ENCODE measurements around the gene UCN3. TPM values are rescaled to one million over a fixed set of nuclear protein-coding genes. Genes with fewer than 3 reads are reported as not detected.

UCN3 gene
- total and polyA plus RNA-seq, 2 experiments from 2014 or later: not detected

DNA sequence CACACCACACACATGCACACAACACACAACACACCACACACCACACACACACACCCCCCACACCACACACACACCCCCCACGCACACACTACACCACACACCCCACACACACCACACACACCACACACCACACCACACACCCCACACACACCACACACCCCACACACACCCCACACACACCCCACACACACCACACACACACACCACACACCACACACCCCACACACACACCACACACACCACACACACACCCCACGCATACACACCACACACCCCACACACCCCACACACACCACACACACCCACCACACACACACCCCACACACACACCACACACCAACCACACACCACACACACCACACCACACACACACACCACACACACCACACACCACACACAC is 16.4 kb downstream of the UCN3 start:
- TF ChIP-seq, protein P1, sequence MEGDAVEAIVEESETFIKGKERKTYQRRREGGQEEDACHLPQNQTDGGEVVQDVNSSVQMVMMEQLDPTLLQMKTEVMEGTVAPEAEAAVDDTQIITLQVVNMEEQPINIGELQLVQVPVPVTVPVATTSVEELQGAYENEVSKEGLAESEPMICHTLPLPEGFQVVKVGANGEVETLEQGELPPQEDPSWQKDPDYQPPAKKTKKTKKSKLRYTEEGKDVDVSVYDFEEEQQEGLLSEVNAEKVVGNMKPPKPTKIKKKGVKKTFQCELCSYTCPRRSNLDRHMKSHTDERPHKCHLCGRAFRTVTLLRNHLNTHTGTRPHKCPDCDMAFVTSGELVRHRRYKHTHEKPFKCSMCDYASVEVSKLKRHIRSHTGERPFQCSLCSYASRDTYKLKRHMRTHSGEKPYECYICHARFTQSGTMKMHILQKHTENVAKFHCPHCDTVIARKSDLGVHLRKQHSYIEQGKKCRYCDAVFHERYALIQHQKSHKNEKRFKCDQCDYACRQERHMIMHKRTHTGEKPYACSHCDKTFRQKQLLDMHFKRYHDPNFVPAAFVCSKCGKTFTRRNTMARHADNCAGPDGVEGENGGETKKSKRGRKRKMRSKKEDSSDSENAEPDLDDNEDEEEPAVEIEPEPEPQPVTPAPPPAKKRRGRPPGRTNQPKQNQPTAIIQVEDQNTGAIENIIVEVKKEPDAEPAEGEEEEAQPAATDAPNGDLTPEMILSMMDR (IDR thresholded peaks at IDR 0.05; ENCODE audit: poor library complexity): no peak
- no peak for TF ChIP-seq EZH2phosphoT487 (IDR thresholded peaks at IDR 0.05; ENCODE audit: low read depth, severe bottlenecking, unreplicated experiment)
- TF ChIP-seq EZH2 (IDR thresholded peaks at IDR 0.05; ENCODE audit: borderline replicate concordance): no peak
- Histone ChIP-seq H3K4me2 (no peak overlapping the region), H3K79me2 (no peaks in the 10 kb centered on the region), H3K9me3 (ENCODE audit: low read depth) (no peaks in the 10 kb centered on the region), H3K4me1 (ENCODE audit: insufficient read depth) (peaks cover 4% of the 10 kb centered on the region), H3K4me3 (no peak overlapping the region), H4K20me1 (ENCODE audit: insufficient read depth, poor library complexity, severe bottlenecking) (no peaks in the 10 kb centered on the region), H3K36me3 (replicated peaks; ENCODE audit: insufficient read depth, low read depth) (no peaks in the 10 kb centered on the region), H3K9me2 (replicated peaks; ENCODE audit: insufficient read depth) (no peaks in the 10 kb centered on the region), H3K27me3 (no peaks in the 10 kb centered on the region), H2AFZ (no peak overlapping the region), H3K27ac (no peak overlapping the region)
- no peak for DNase-seq (ENCODE audit: low spot score)
- whole genome bisulfite sequencing (ENCODE audit: low lambda C conversion rate, missing lambda C conversion rate): no CpG with 5 or more reads among the region's 2 CpGs

DNA sequence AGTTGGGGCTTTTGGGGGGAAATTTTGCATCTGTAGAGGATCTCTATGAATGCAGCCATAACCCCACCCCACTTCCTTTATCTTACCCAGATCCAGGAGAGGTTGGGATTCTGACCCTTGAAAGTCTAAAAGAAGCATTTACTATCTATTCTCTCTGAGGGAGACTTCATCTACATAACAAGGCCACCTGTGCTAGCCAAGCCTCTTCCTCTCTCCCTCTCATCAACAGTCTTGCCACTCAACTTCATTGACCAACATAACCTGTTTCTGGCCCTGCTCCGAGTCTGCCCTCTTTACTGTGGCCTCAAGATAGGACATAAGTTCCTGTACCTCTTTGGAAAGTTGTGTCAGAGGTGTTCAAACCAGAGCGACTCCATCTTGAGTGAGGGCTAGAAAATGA is 20.5 kb downstream of the UCN3 start:
- no peak for DNase-seq (ENCODE audit: low spot score)
- H3K4me3 ChIP-seq: no peak overlapping the region
- H3K9me3 ChIP-seq (ENCODE audit: low read depth): peaks cover 5% of the 10 kb centered on the region
- H3K27me3 ChIP-seq: no peaks in the 10 kb centered on the region
- no peak overlapping the region for H2AFZ ChIP-seq
- no peak overlapping the region for H3K27ac ChIP-seq
- H3K36me3 ChIP-seq (replicated peaks; ENCODE audit: insufficient read depth, low read depth): no peaks in the 10 kb centered on the region
- peaks cover 4% of the 10 kb centered on the region for H3K4me1 ChIP-seq (ENCODE audit: insufficient read depth)
- H3K9me2 ChIP-seq (replicated peaks; ENCODE audit: insufficient read depth): no peaks in the 10 kb centered on the region
- H3K79me2 ChIP-seq: no peaks in the 10 kb centered on the region
- TF ChIP-seq, protein P1 (IDR thresholded peaks at IDR 0.05; ENCODE audit: poor library complexity): no peak
- TF ChIP-seq EZH2 (IDR thresholded peaks at IDR 0.05; ENCODE audit: borderline replicate concordance) (no peak), EZH2phosphoT487 (IDR thresholded peaks at IDR 0.05; ENCODE audit: low read depth, severe bottlenecking, unreplicated experiment) (no peak)
- WGBS (ENCODE audit: low lambda C conversion rate, missing lambda C conversion rate): 86% methylated on average over 2 of the region's 2 CpGs
- H3K4me2 ChIP-seq: no peak overlapping the region
- no peaks in the 10 kb centered on the region for H4K20me1 ChIP-seq (ENCODE audit: insufficient read depth, poor library complexity, severe bottlenecking)

DNA sequence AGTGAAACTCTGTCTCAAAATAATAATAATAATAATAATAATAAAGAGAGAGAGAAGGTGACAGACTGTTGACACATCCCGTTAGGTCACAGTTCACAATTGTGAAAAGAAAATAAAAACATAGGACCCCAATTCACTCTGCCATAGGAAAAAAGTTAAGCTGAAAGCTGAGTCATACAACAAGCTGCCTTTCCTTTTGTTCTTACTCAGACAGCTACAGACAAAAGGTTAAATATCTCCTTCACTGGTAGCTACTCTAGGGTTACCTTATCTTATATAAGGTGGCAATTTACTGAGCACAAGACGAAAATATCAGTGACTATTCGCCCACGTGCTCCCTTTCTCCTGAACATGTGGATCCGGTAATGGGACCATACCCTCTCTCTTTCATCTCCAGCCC is 22.4 kb downstream of the UCN3 start:
- Histone ChIP-seq H3K4me2 (no peak overlapping the region), H3K79me2 (no peaks in the 10 kb centered on the region), H3K9me2 (replicated peaks; ENCODE audit: insufficient read depth) (no peaks in the 10 kb centered on the region), H3K4me1 (ENCODE audit: insufficient read depth) (peaks cover 4% of the 10 kb centered on the region), H3K27ac (no peak overlapping the region), H3K9me3 (ENCODE audit: low read depth) (peaks cover 12% of the 10 kb centered on the region), H2AFZ (no peak overlapping the region), H3K4me3 (no peak overlapping the region), H3K36me3 (replicated peaks; ENCODE audit: insufficient read depth, low read depth) (no peaks in the 10 kb centered on the region), H3K27me3 (no peaks in the 10 kb centered on the region), H4K20me1 (ENCODE audit: insufficient read depth, poor library complexity, severe bottlenecking) (no peaks in the 10 kb centered on the region)
- TF ChIP-seq, protein P1 (IDR thresholded peaks at IDR 0.05; ENCODE audit: poor library complexity): no peak
- TF ChIP-seq EZH2phosphoT487 (IDR thresholded peaks at IDR 0.05; ENCODE audit: low read depth, severe bottlenecking, unreplicated experiment): no peak
- no peak for TF ChIP-seq EZH2 (IDR thresholded peaks at IDR 0.05; ENCODE audit: borderline replicate concordance)
- WGBS (ENCODE audit: low lambda C conversion rate, missing lambda C conversion rate): 91% methylated on average over 5 of the region's 5 CpGs
- no peak for DNase-seq (ENCODE audit: low spot score)
